Measurements from ENCODE around the gene TMEM196. TPM values are rescaled to one million over a fixed set of nuclear protein-coding genes. Genes with fewer than 3 reads are reported as not detected.
A peak's percentile ranks its signal among the peaks of the same experiment; 100 is the strongest.

The TMEM196 gene
- total and polyA plus RNA-seq, 9 of the 15 experiments (the other 6 are each of a cell fraction or from before 2014, with no cell fraction given) = not detected

- TF ChIP-seq THAP12 (CRISPR knock-in tag; IDR thresholded peaks at IDR 0.05) (peak; percentile 91), MAX (CRISPR knock-in tag; IDR thresholded peaks at IDR 0.05) (peak; percentile 92), ELF2 (CRISPR knock-in tag; IDR thresholded peaks at IDR 0.05) (0 out of 2 replicates have a peak, but pooled peaks have one; percentile 23), MXI1 (IDR thresholded peaks at IDR 0.05; ENCODE audit: low read depth, low read length) (peak; percentile 87), HMGN3 (IDR thresholded peaks at IDR 0.05; ENCODE audit: borderline replicate concordance, extremely low read depth, insufficient read length, low read depth, low read length) (peak; percentile 55), DDX20 (tag; IDR thresholded peaks at IDR 0.05; ENCODE audit: low read depth) (no peak), SMARCC2 (IDR thresholded peaks at IDR 0.05; ENCODE audit: low read depth) (no peak), ZNF140 (CRISPR knock-in tag; IDR thresholded peaks at IDR 0.05) (no peak), ELK1 (CRISPR knock-in tag; IDR thresholded peaks at IDR 0.05) (no peak), ZNF592 (IDR thresholded peaks at IDR 0.05) (0 out of 2 replicates have a peak, but pooled peaks have one; percentile 74), TAF7 (tag; IDR thresholded peaks at IDR 0.05) (peak; percentile 79), WHSC1 (IDR thresholded peaks at IDR 0.05; ENCODE audit: low read length) (no peak)
- TF ChIP-seq, protein P1, sequence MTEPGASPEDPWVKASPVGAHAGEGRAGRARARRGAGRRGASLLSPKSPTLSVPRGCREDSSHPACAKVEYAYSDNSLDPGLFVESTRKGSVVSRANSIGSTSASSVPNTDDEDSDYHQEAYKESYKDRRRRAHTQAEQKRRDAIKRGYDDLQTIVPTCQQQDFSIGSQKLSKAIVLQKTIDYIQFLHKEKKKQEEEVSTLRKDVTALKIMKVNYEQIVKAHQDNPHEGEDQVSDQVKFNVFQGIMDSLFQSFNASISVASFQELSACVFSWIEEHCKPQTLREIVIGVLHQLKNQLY (CRISPR knock-in tag; conservative IDR thresholded peaks at IDR 0.05) = no peak
- TF ChIP-seq, protein P2, sequence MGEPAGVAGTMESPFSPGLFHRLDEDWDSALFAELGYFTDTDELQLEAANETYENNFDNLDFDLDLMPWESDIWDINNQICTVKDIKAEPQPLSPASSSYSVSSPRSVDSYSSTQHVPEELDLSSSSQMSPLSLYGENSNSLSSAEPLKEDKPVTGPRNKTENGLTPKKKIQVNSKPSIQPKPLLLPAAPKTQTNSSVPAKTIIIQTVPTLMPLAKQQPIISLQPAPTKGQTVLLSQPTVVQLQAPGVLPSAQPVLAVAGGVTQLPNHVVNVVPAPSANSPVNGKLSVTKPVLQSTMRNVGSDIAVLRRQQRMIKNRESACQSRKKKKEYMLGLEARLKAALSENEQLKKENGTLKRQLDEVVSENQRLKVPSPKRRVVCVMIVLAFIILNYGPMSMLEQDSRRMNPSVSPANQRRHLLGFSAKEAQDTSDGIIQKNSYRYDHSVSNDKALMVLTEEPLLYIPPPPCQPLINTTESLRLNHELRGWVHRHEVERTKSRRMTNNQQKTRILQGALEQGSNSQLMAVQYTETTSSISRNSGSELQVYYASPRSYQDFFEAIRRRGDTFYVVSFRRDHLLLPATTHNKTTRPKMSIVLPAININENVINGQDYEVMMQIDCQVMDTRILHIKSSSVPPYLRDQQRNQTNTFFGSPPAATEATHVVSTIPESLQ (CRISPR knock-in tag; IDR thresholded peaks at IDR 0.05) = no peak
Observed at GRCh38 chr7:19708397-19709248, 64.8 kb downstream of the TMEM196 start, which contains the start of gene POLR1F (continued).

Measured in K562 (cell line).